HG03175 (cell line): ENCODE results near the gene ABHD16B.

Experiments used
- ATAC-seq: cut with Tn5 transposase; IDR thresholded peaks from one replicate; pipeline ENCODE4 v1.9.1; 2021; ENCODE audit warnings: mild to moderate bottlenecking, moderate library complexity; ENCODE audit not compliant: unreplicated experiment

ABHD16B gene

DNA sequence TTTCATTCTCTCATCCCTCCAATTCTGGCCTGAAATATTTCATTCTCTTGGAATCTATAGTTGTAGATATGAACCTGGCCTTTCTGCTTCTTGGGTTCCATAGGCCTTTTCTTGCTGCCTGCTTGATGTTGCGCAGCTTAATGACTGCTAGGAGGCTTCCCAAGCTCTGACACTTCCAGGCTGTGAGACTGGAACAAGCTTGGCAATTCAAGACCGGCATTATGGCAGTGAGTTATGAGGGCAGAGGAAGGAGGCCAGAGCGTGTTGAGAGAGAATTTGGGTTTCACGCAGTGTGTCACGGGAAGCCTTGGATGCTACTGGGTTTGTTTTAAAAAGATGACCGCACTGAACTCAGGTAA is 32.7 kb downstream of the ABHD16B start:
- no peak for ATAC-seq

DNA sequence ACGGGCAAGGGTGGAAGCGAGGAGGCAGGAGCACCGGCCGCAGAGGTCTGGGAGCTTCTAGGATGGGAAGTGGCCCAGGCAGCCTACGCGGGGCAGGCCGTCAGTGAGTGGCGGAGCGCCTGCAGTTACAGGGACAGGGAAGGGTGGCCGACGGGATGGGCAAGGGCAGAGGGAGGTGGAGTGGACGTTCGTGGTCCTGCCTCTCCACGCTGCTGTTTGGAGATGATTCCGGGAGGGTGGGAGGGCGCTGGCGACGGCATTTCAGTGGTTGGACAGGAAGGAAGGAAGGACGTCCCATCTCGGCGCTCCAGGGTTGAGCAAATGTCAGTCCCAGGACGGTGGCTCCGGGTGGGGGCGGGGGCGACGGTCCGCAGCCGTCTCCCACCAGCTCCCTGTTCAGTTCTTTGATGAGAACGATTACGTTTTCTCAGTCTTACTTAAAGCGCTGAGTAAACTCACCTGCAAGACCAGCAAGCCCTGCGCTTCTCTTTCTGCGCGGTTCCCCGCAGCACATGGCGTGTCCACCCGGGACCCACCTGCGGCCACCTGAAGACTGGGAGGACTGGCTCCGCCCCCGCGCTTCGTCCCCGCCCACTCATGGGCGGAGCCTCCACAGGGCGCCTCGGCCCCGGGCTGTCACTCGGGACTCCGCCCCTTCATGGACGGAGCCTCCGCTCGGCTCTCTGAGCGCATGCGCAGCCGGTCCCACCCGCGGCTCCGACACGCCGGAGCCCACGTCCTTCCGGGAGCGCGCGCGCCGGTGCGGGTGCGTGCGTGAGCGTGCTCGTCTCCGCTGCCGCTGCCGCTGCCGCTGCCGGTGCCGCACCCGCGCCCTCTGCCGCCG is 33.3 kb downstream of the ABHD16B start, which contains the start of gene DNAJC5:
DNAJC5 (plus strand) TSS at position 769 of the 844 bp plus-strand sequence. CDS start 33,220 bp downstream, outside the sequence.
- peak; percentile 84 for ATAC-seq

DNA sequence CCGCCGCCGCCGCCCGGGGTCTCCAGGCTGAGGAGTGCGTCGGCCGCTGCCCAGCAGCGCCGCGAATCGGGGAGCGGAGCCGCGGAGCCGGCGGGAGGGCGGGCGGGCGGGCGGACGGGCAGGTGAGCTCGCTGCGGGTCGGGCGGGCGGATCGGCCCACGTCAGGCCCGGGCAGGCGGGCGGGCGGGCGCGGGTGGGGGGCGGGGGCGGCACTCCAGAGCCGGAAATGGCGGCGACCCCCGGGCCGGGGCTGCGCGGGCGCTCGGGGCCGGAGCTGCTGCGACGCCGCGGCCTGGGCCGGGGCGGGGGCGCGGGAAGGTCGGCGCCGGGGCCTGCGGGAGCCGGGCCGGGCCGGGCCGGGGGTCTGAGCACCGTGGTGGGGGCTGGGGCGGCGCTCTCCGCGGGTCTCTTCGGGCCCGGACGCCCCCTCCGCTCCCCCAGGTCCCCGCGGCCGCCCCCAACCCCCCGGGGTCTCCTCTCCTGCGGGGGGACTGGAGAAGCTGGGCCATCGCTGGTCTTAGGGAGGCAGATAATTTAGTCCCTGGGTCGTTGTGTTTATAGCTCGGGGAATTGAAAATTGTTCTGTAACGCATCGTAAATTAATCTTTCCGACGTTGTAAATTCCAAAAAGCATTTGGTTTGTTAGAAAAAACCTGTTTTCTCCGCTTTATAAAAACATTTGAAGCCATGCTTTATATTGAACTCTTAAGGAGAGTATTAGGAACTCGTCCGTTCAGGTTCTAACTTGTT is 34.1 kb downstream of the ABHD16B start:
- peak; percentile 7 for ATAC-seq

DNA sequence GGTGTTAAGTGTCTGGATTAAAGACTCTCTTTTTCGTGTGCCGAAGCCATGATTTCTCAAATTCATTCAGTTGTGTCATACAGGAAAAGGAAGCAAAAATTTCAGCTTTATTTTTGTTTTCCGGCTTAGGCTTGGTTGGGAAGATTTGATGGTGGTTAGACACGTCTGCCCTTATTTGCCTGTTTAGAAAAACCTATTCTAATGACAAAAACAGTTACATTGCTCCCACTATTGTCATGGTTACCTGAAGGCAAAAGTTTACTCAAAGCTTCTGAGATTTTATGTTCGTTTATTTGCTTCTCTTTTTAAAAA is 34.6 kb downstream of the ABHD16B start:
- no peak for ATAC-seq

DNA sequence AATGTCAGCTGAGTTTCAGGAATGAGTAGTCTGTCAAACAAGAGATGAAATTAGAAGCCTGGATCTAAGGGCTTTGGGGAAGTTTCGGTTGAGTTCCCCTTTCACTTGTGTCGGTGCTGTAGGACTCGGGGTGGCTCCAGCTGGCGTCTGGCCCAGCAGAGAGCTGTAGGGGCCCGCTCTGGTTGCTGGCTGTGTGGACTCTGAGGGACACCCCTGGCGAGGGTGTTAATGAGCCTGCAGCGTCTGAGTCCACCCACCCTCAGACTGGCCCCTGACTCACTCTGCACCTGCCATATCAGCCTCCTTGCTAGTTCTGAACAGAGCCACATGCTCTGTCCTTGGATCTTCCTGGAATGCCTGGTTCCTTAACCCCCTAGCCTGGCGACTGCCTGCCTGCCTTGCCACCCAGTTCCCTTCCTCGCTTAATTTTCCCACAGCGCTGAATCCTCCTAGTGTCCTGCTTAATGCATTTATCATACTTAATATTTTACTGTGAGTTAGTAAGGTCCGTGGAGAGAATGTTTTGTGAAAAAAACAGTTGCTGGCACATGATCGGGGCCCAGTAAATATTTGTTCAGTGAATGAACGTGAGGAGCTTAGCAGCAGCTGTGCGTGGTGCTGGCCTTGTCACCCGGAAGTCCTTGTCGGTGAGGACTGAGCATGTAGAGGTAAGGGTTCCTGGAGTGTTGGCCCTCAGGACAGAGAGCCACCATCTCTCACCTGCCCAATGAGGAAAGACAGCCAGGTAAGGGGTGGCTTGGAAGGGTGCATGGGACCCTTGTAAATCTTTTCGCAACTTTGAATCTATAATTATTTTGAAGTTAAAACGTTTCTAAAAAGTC is 35.2 kb downstream of the ABHD16B start:
- peak; percentile 33 for ATAC-seq

DNA sequence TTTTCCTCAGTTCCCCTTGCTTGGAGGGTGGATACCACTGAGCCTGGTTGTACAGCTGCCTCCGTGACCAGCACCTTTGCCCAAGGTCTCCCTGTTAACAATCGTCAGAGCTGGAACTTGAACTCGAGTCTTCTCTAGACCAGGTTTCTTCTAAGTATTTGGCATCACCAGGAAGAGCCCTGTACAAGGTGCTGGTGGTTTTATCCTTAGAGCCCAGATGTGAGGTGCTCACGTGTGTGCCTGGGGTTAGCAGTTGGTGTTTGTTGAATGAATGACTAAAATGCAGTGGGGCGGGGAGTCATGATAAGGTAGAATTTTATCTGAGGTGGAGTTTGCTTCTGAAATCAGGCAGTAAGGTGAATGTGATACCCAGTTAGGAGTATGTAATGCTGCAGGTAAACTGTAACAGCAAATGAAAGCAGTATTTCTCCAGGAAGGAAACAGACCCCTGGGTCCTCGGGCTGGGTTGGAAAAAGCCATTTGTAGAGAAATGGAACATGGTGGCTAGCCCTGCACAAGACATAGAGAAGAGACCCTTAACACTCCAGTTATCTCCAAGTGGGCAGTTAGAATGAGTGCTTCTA is 36.8 kb downstream of the ABHD16B start:
- ATAC-seq: no peak

DNA sequence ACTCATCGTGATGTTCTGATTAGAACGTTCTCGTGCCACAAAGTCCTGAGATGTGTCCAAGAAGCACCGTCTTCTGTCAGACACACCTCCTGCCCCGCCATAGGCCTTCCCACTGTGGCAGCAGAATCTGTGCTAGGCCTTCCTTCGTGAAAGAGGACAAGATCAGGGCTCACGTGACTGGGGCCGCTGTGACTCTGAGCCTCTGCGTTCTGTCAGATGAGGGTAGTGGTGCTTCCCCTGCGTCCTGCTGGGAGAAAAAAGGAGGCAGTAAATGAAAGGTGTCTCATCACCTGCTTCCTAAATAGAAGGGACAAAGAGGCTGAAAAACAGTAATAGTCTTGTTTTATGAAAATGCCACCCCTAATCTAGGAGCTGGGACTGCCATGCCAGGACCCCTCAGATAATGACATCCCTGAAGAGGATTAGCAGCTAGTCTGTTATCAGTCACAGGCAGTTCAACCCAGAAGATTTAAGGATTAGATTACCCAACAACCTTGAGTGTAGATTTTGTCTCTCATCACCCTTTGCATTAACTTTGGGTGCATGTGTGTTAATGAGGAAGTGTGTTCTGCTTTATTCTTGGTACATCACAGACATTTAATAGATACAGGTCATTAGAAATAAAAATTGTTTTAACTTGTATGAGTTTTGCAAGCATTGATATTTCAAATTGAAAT is 37.7 kb downstream of the ABHD16B start:
- no peak for ATAC-seq

DNA sequence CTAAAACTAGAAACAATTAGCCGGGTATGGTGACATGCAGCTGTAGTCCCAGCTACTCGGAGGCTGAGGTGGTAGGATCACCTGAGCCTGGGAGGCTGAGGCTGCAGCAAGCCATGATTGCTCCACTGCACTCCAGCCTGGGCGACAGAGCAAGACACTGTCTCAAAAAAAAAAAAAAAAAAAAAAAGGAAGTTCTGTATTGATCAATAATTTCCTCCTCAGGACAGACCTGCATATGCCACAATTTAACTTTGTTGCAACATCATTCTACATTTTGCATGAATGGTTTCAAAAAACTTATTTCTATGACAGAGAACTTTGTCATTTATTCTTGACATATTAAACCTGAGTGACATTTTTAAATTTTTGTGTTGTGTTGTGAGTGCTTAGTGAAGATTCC is 39.1 kb downstream of the ABHD16B start:
- ATAC-seq: no peak

DNA sequence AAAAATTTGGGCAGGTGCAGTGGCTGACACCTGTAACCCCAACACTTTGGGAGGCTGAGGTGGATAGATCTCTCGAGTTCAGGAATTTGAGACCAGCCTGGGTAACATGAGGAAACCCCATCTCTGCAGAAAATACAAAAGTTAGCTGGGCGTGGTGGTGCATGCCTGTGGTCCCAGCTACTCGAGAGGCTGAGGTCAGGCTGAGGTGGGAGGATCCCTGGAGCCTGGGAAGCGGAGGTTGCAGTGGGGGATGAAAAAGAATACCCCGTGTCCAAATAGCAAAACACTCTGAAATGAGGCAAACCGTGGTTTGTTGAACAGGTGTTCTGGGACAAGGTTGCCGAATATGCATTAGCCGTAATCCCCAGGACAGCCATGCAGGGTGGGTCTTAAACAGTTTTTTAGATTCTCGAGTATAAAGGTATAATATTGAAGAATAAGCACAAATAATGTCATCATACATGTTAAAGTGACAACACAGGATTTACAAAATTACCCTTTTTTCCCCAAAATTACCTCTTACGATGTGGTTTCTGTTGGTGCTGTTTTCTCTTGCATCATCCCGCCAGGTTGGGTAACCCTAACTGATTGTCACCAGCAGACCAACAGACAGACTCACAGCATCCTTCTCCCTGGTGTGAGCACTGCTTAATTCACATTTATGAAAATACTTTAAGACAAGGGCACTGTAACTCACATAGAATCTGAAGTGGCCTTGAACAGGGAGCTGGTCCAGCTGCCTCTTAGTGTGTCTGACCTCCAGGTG is 42.7 kb downstream of the ABHD16B start:
- no peak for ATAC-seq

DNA sequence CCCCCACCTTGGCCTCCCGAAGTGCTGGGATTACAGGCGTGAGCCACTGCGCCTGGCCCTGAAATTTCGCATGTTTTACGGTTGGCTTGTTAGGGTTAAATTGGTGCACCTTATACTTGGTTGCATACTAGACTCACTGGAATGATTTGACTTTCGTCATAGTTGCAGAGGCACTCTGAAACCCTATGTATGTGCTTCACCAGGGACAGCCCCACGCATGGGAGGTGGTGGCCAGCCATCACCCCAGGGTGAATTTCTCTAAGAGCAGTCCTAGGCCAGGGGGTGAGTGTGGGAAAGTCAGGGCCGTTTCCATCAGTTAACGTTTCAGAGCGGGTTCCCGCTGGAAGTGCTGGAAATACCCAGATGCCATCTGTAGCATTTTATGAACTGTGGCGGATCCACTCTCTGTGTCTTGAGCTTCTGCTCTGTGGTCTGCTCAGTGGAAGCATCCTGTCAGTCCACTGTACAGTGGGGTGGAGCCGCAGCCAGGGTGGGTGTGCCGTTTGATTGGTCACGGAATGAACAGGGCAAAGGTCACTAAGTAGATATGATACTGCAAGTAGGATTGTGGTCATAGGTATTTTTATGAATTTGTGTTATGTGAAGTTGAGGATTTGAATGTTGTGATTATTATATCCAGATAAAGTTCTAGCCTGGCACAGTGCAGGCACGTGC is 46.8 kb downstream of the ABHD16B start:
- no peak for ATAC-seq

DNA sequence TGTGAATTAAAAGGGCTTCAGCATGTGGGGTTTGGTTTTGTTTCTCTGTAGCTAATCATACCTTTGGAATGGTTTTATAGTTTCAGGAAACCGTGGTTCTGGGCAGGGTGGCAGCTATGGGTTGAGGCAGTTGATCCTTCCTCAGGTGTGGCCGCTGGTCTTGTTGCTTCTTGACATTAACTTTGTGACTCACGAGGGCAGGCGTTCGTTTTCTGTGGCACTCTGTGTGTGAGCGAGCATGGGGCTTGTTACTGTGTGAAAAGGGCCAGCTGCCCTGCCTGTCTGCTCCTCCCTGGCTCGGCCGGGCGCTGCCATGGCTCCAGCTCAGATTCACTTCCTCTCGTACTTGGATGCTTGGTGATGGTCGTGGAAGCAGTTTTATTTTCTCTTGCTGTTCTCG is 49.9 kb downstream of the ABHD16B start:
- no peak for ATAC-seq
